PFSK-1 (cell line): ENCODE results near the gene TRPM6.

Source experiments
- FOXP2 ChIP-seq: optimal IDR thresholded peaks from 2 replicates; pipeline ENCODE3; 2011; ENCODE audit warnings: borderline replicate concordance, control low read depth, inconsistent platforms; ENCODE audit not compliant: insufficient read depth; ENCODE audit errors: extremely low read length, extremely low read depth
- POLR2AphosphoS5 ChIP-seq: IDR thresholded peaks from 2 replicates; pipeline ENCODE4 v1.6.1; 2012; ENCODE audit warnings: low read depth, mild to moderate bottlenecking, control low read depth, low read length, moderate library complexity
- SIN3A ChIP-seq: IDR thresholded peaks from 2 replicates; pipeline ENCODE4 v1.6.1; 2012; ENCODE audit warnings: mild to moderate bottlenecking, low read length, moderate library complexity, borderline replicate concordance; ENCODE audit not compliant: insufficient read depth
- TAF1 ChIP-seq: IDR thresholded peaks from 2 replicates; pipeline ENCODE4 v1.6.1; 2012; ENCODE audit warnings: low read length, control low read depth, borderline replicate concordance; ENCODE audit not compliant: insufficient read depth
- TF ChIP-seq, protein P1 (sequence below), 2 experiments: IDR thresholded peaks; 2 replicates each; pipeline versions ENCODE4 v1.6.1 to v1.8.0; 2011 to 2012; ENCODE audit warnings: low read depth in 2 of 2, low read length in 2 of 2, control low read depth in 1 of 2, inconsistent platforms in 1 of 2, mild to moderate bottlenecking in 1 of 2, moderate library complexity in 1 of 2; ENCODE audit not compliant: insufficient read depth in 1 of 2

TRPM6 gene

GRCh38 chr9:74874220-74874619 lies 13.5 kb downstream of the TRPM6 start:
- TF ChIP-seq SIN3A (no peak), TAF1 (no peak), POLR2AphosphoS5 (no peak), FOXP2 (no peak)
- TF ChIP-seq, protein P1, sequence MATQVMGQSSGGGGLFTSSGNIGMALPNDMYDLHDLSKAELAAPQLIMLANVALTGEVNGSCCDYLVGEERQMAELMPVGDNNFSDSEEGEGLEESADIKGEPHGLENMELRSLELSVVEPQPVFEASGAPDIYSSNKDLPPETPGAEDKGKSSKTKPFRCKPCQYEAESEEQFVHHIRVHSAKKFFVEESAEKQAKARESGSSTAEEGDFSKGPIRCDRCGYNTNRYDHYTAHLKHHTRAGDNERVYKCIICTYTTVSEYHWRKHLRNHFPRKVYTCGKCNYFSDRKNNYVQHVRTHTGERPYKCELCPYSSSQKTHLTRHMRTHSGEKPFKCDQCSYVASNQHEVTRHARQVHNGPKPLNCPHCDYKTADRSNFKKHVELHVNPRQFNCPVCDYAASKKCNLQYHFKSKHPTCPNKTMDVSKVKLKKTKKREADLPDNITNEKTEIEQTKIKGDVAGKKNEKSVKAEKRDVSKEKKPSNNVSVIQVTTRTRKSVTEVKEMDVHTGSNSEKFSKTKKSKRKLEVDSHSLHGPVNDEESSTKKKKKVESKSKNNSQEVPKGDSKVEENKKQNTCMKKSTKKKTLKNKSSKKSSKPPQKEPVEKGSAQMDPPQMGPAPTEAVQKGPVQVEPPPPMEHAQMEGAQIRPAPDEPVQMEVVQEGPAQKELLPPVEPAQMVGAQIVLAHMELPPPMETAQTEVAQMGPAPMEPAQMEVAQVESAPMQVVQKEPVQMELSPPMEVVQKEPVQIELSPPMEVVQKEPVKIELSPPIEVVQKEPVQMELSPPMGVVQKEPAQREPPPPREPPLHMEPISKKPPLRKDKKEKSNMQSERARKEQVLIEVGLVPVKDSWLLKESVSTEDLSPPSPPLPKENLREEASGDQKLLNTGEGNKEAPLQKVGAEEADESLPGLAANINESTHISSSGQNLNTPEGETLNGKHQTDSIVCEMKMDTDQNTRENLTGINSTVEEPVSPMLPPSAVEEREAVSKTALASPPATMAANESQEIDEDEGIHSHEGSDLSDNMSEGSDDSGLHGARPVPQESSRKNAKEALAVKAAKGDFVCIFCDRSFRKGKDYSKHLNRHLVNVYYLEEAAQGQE (IDR thresholded peaks at IDR 0.05; ENCODE audit: insufficient read depth in 1 of 2, low read depth in 2 of 2, low read length in 2 of 2): no peak

DNA sequence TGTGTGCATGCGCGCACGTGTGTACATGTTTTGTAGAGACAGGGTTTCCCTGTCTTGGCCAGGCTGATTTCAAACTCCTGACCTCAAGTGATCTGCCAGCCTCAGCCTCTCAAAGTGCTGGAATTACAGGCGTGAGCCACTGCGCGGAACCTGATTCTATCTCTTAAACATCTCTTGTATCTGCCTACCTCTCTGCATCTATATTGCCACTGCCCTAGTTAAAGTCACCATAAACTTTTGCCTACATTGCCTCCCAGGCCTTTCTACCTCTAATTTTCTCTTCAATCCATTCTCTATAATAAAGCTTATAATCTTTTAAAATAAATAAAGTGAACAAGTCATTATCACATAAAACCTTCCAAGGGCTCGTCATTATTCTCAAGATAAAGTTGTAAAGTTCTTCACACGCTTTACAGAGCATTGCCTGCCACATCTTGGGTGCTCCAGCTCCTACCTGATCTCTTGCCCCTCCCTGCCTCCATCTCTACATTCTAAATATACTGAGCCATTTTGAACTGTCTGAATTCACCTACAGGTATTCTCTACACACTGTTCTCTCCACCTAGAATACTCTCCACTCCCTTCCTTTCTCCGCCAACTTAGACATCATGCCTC lies 15.0 kb downstream of the TRPM6 start:
- TF ChIP-seq, protein P1 (IDR thresholded peaks at IDR 0.05; ENCODE audit: insufficient read depth in 1 of 2, low read depth in 2 of 2, low read length in 2 of 2): no peak
- no peak for TF ChIP-seq TAF1
- no peak for TF ChIP-seq SIN3A
- no peak for TF ChIP-seq FOXP2
- TF ChIP-seq POLR2AphosphoS5: no peak

DNA sequence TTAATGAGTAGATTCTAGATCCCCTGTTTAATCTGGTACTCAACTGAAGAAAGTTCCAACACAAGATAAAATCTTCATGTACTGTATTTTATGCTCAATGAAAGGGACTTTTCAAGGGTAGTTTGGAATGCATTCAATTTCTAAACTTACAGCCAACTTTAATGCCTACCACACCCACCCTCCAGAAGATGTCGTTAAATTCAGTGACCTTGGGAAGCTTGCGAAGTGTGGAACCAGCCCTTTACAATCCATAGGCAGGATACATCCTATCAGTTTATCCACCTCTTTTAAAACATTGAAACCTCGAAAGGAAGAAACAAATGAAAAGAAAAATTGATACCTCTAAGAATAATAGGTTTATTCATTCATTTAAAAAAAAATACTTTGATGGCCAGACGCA lies 20.2 kb downstream of the TRPM6 start:
- TF ChIP-seq, protein P1 (IDR thresholded peaks at IDR 0.05; ENCODE audit: insufficient read depth in 1 of 2, low read depth in 2 of 2, low read length in 2 of 2): no peak
- no peak for TF ChIP-seq FOXP2
- no peak for TF ChIP-seq POLR2AphosphoS5
- TF ChIP-seq TAF1: no peak
- no peak for TF ChIP-seq SIN3A

- TF ChIP-seq TAF1 (no peak), POLR2AphosphoS5 (no peak), SIN3A (no peak), FOXP2 (no peak)
- TF ChIP-seq, protein P1 (IDR thresholded peaks at IDR 0.05; ENCODE audit: insufficient read depth in 1 of 2, low read depth in 2 of 2, low read length in 2 of 2): no peak
Measured at GRCh38 chr9:74865177-74865576, 22.5 kb downstream of the TRPM6 start.
